Fibroblast of lung (primary cell): ENCODE data around the gene ARF5. TPM values are rescaled to one million over a fixed set of nuclear protein-coding genes. Genes with fewer than 3 reads are reported as not detected.

Source experiments
- DNase-seq, 2 donors: peaks; one replicate each; pipeline versions ENCODE4 v3.0.0 to v3.0.0-alpha.2; 2010; ENCODE audit warnings: low read depth in 2 of 2
- H2AFZ ChIP-seq: 2 replicates; pipeline ENCODE4 v1.5.1; 2012; ENCODE audit warnings: low read length, control low read depth, inconsistent platforms
- H3K27ac ChIP-seq: 2 replicates; pipeline ENCODE4 v1.5.1; 2011; ENCODE audit warnings: low read length, control low read depth; ENCODE audit not compliant: insufficient read depth
- H3K27me3 ChIP-seq: 2 replicates; pipeline ENCODE4 v1.5.1; 2011; ENCODE audit warnings: mild to moderate bottlenecking, low read length; ENCODE audit not compliant: control insufficient read depth, insufficient read depth
- H3K36me3 ChIP-seq: 2 replicates; pipeline ENCODE4 v1.5.1; 2011; ENCODE audit warnings: low read length; ENCODE audit not compliant: control insufficient read depth, insufficient read depth
- H3K4me1 ChIP-seq: 2 replicates; pipeline ENCODE4 v1.5.1; 2011; ENCODE audit warnings: low read length; ENCODE audit not compliant: control insufficient read depth, insufficient read depth; ENCODE audit errors: extremely low read depth
- H3K4me2 ChIP-seq: 2 replicates; pipeline ENCODE4 v1.5.1; 2011; ENCODE audit warnings: low read length, control low read depth; ENCODE audit not compliant: insufficient read depth; ENCODE audit errors: extremely low read depth
- H3K4me3 ChIP-seq, 4 experiments: fragments of 200-600 bp in 1 of 4; sonication (generic) in 1 of 4; replicated peaks in 1 of 4; 2 replicates each; pipeline ENCODE4 v1.5.1; 2011 to 2016; ENCODE audit warnings: low read length in 4 of 4, low read depth in 3 of 4, mild to moderate bottlenecking in 3 of 4, control low read depth in 2 of 4, inconsistent platforms in 1 of 4, mixed read lengths in 1 of 4; ENCODE audit not compliant: insufficient read depth in 1 of 4; ENCODE audit errors: control extremely low read depth in 1 of 4
- H3K79me2 ChIP-seq: 2 replicates; pipeline ENCODE4 v1.5.1; 2012; ENCODE audit warnings: mild to moderate bottlenecking, low read length, inconsistent platforms; ENCODE audit not compliant: control insufficient read depth, insufficient read depth
- H3K9ac ChIP-seq: 2 replicates; pipeline ENCODE4 v1.5.1; 2011; ENCODE audit warnings: mild to moderate bottlenecking, low read length, control low read depth; ENCODE audit not compliant: insufficient read depth
- H3K9me3 ChIP-seq: 2 replicates; pipeline ENCODE4 v1.5.1; 2012; ENCODE audit warnings: low read depth, low read length; ENCODE audit not compliant: control insufficient read depth, insufficient read depth
- H4K20me1 ChIP-seq: 2 replicates; pipeline ENCODE4 v1.5.1; 2011; ENCODE audit warnings: low read length; ENCODE audit not compliant: control insufficient read depth, insufficient read depth; ENCODE audit errors: extremely low read depth
- EZH2 ChIP-seq: IDR thresholded peaks from 2 replicates; pipeline ENCODE4 v1.5.1; 2012; ENCODE audit warnings: low read length, control low read depth, mild to moderate bottlenecking; ENCODE audit errors: missing control alignments
- polyA plus RNA-seq, 2 donors: library from polyadenylated mRNA; depleted of rRNA in 1 of 2; stranded (reverse) in 1 of 2; unstranded in 1 of 2; fragments of >200 nt; gene quantifications; 2 replicates each; pipeline ENCODE4 v1.2.1, GENCODE V29; 2011 to 2012; ENCODE audit warnings: missing spikeins in 1 of 2
- total RNA-seq: library from RNA; depleted of rRNA; stranded (reverse); fragments of >200 nt; gene quantifications from 2 replicates; pipeline ENCODE4 v1.2.1, GENCODE V29; 2014
- TF ChIP-seq, protein P1 (sequence below), 2 donors: IDR thresholded peaks in 1 of 2; conservative IDR thresholded peaks in 1 of 2; 1 replicate in 1 of 2; 2 replicates in 1 of 2; pipeline ENCODE4 v1.5.1; 2011 to 2012; ENCODE audit warnings: low read length in 2 of 2, control low read depth in 1 of 2, inconsistent platforms in 1 of 2, low read depth in 1 of 2, mild to moderate bottlenecking in 1 of 2

ARF5 gene
- total and polyA plus RNA-seq, 2 donors (not counting 1 experiment from before 2014, with no cell fraction given), result 113 to 185 TPM

GRCh38 chr7:127628445-127628844 lies 40.2 kb downstream of the ARF5 start:
- Histone ChIP-seq H3K4me2 (no peak overlapping the region), H3K4me1 (no peaks in the 10 kb centered on the region), H3K36me3 (no peaks in the 10 kb centered on the region), H3K27ac (no peak overlapping the region), H3K9ac (no peak overlapping the region), H4K20me1 (no peaks in the 10 kb centered on the region), H3K9me3 (no peaks in the 10 kb centered on the region), H3K79me2 (no peaks in the 10 kb centered on the region), H3K27me3 (no peaks in the 10 kb centered on the region), H3K4me3 (no peak overlapping the region), H2AFZ (no peak overlapping the region)
- DNase-seq, result no peak
- TF ChIP-seq, protein P1, sequence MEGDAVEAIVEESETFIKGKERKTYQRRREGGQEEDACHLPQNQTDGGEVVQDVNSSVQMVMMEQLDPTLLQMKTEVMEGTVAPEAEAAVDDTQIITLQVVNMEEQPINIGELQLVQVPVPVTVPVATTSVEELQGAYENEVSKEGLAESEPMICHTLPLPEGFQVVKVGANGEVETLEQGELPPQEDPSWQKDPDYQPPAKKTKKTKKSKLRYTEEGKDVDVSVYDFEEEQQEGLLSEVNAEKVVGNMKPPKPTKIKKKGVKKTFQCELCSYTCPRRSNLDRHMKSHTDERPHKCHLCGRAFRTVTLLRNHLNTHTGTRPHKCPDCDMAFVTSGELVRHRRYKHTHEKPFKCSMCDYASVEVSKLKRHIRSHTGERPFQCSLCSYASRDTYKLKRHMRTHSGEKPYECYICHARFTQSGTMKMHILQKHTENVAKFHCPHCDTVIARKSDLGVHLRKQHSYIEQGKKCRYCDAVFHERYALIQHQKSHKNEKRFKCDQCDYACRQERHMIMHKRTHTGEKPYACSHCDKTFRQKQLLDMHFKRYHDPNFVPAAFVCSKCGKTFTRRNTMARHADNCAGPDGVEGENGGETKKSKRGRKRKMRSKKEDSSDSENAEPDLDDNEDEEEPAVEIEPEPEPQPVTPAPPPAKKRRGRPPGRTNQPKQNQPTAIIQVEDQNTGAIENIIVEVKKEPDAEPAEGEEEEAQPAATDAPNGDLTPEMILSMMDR (conservative IDR thresholded peaks at IDR 0.05 in 1 of 2, IDR thresholded peaks at IDR 0.05 in 1 of 2; ENCODE audit: low read depth in 1 of 2, low read length in 2 of 2), result no peak
- TF ChIP-seq EZH2, result no peak

GRCh38 chr7:127629268-127629854 lies 41.1 kb downstream of the ARF5 start:
- TF ChIP-seq EZH2, result no peak
- TF ChIP-seq, protein P1 (conservative IDR thresholded peaks at IDR 0.05 in 1 of 2, IDR thresholded peaks at IDR 0.05 in 1 of 2; ENCODE audit: low read depth in 1 of 2, low read length in 2 of 2), result peak; percentile 33 to 47
- no peak overlapping the region for H3K4me2 ChIP-seq
- H3K4me1 ChIP-seq, result no peaks in the 10 kb centered on the region
- H3K27ac ChIP-seq, result no peak overlapping the region
- no peaks in the 10 kb centered on the region for H3K27me3 ChIP-seq
- H3K36me3 ChIP-seq, result no peaks in the 10 kb centered on the region
- no peaks in the 10 kb centered on the region for H4K20me1 ChIP-seq
- no peak overlapping the region for H2AFZ ChIP-seq
- no peak for DNase-seq
- no peaks in the 10 kb centered on the region for H3K9me3 ChIP-seq
- no peak overlapping the region for H3K4me3 ChIP-seq
- H3K9ac ChIP-seq, result no peak overlapping the region
- H3K79me2 ChIP-seq, result no peaks in the 10 kb centered on the region

GRCh38 chr7:127632276-127632910 lies 44.2 kb downstream of the ARF5 start:
- Histone ChIP-seq H3K4me1 (no peaks in the 10 kb centered on the region), H2AFZ (no peak overlapping the region), H3K27me3 (no peaks in the 10 kb centered on the region), H3K36me3 (no peaks in the 10 kb centered on the region), H3K4me2 (no peak overlapping the region), H3K9ac (no peak overlapping the region), H4K20me1 (no peaks in the 10 kb centered on the region), H3K4me3 (no peak overlapping the region), H3K79me2 (no peaks in the 10 kb centered on the region), H3K9me3 (no peaks in the 10 kb centered on the region), H3K27ac (no peak overlapping the region)
- no peak for TF ChIP-seq EZH2
- TF ChIP-seq, protein P1 (conservative IDR thresholded peaks at IDR 0.05 in 1 of 2, IDR thresholded peaks at IDR 0.05 in 1 of 2; ENCODE audit: low read depth in 1 of 2, low read length in 2 of 2), result no peak
- DNase-seq, result peak; percentile 47 to 89
